ENCODE results near the gene UNC93B1.

UNC93B1 gene

DNA sequence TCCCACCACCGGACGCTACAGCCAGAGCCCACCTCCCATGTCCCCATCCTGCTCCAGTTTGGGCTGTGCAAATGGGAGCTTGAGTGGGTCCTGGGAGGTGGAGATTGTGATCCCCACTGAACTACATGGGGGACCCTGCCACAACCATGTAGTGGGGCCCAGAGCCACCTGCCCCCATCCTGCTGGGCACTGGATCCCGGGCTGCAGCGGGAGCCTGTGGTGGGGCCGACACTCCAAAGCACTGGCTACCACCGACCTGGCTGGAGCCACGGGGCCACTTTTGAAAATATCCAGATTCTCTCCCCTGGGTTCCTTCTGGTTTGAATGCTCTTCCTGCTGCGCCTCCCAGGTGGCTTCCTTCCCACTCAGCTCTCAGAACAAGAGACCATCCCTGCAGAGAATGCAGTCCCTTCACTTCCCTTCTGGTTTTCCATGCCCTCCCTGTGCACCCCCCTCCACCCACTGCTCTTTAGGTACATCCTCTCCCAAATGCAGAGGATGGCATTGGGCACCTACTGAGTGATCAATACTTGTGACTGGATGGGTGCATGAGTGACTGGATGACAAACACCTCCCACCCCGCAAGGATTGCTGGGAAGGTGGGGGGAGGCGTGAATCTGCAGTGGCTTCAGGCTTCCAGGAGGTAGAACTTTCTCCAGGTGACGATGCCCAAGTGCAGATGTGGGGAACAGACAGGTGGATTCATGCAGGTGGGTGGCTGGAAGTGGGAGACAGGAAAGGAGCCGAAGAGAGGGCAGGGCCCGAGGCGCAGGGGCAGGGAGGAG is 846 bp upstream of the UNC93B1 start:
- TF ChIP-seq, protein P1, sequence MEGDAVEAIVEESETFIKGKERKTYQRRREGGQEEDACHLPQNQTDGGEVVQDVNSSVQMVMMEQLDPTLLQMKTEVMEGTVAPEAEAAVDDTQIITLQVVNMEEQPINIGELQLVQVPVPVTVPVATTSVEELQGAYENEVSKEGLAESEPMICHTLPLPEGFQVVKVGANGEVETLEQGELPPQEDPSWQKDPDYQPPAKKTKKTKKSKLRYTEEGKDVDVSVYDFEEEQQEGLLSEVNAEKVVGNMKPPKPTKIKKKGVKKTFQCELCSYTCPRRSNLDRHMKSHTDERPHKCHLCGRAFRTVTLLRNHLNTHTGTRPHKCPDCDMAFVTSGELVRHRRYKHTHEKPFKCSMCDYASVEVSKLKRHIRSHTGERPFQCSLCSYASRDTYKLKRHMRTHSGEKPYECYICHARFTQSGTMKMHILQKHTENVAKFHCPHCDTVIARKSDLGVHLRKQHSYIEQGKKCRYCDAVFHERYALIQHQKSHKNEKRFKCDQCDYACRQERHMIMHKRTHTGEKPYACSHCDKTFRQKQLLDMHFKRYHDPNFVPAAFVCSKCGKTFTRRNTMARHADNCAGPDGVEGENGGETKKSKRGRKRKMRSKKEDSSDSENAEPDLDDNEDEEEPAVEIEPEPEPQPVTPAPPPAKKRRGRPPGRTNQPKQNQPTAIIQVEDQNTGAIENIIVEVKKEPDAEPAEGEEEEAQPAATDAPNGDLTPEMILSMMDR (IDR thresholded peaks at IDR 0.05; ENCODE audit: low read depth, low read length, missing control alignments): no peak
- H3K4me3 ChIP-seq (ENCODE audit: low read depth, low read length): peak overlapping the region; percentile 74
- no peak for DNase-seq (ENCODE audit: low read depth)

DNA sequence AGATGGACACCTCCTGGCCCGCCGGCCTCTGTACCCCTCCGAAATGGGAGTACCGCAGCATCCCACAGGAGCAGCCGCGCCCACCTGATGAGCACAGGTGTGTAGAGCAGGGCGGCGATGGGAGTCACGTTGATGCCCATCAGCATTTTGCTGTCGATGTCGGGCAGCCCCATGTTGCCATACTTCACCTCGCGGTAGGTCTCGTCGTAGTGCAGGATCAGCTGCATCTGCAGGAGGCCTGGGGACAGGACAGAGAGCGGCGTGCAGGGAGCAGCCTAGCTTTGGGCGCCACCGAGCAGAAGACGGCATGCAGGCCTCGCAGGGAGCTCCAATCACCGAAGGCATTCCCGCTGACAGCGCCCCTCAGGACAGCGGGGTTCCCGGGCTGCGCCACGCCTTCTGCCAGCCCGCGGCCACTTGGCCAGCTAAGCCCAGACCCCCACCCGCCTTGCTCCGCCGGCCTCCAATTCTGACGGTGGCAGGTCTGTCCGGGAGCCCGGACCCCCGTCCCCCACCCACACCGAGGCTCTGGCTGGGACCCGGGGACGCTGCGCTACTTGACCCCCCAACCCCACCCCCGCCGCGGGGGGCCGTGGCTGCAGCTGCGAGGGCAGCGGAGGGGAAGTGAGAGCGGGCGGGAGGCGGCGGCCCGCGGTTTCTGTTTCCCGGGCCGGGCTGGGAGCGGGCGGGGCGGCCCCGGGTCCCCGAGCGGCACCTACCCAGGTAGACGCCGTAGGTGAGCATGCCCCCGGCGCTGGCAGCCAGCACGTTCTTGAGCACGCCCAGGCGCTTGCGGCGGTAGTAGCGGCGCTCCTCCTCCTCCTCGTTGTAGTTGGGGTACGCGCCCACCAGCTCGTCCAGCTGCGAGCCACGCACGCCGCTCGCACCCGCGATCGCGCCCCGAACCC is 705 bp downstream of the UNC93B1 start:
- H3K4me3 ChIP-seq (ENCODE audit: low read depth, low read length): peak overlapping the region; percentile 74
- TF ChIP-seq, protein P1 (IDR thresholded peaks at IDR 0.05; ENCODE audit: low read depth, low read length, missing control alignments): no peak
- DNase-seq (ENCODE audit: low read depth): no peak

DNA sequence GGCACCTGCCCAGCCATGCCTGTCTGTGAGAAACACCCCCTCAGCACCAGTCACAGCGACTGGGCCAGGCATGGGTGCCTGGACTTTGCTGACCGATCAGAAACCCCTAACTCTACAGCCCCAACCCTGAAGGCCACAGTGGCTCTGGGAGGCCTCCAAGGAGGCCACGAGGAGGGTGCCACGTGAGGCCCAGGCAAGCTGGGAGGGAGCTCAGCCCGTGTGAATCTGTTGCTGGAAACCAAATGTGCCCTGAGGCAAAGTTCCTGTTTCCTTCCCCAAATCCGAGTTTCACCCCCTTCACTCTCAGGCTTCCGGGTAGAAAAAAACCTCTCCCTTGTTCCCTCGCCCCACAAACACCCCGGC is 1.3 kb downstream of the UNC93B1 start:
- H3K4me3 ChIP-seq (ENCODE audit: low read depth, low read length): peak overlapping the region; percentile 74
- DNase-seq (ENCODE audit: low read depth): peak; percentile 41
- TF ChIP-seq, protein P1 (IDR thresholded peaks at IDR 0.05; ENCODE audit: low read depth, low read length, missing control alignments): no peak

DNA sequence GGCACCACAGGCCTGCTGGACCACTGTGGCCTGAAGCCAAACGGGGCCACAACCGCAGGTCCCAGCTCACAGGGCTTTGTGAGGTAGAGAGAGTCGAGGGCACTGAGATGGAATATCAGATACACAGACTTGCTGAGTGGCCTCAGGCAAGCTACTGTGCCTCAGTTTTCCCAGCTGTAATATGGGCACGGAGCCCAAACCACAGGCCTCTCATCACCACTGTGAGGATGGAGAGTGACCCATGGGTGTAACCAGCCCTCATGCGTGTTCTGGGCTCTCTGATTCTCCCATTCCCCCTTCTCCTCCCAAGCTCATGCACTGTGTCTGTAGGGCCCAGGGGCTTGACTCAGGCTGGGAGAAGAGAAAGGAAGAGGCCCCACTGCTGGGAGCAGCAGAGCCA is 4.2 kb downstream of the UNC93B1 start:
- TF ChIP-seq, protein P1 (IDR thresholded peaks at IDR 0.05; ENCODE audit: low read depth, low read length, missing control alignments): no peak
- DNase-seq (ENCODE audit: low read depth): no peak
- H3K4me3 ChIP-seq (ENCODE audit: low read depth, low read length): no peak overlapping the region

DNA sequence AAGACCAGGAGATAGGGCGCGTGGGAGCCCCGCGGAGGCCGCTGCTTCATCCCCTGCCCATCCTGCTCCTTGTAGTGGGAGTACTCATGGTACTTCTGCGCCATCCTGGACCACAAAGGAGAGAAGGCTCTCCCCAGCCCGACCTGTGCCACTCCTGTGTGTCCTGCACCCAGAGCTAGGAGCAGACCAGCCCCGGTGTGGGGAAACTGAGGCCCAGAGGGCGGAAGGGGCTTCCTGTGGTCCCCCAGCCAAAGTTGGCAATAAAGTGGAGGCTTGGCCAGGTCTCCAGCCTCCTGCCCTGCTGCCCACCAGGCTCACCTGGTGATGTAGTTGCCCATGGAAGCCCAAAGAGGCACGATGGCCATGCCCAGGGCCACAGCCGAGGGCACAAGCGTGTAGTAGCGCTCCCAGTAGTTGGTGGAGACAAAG is 4.7 kb downstream of the UNC93B1 start:
- TF ChIP-seq, protein P1 (IDR thresholded peaks at IDR 0.05; ENCODE audit: low read depth, low read length, missing control alignments): no peak
- no peak overlapping the region for H3K4me3 ChIP-seq (ENCODE audit: low read depth, low read length)
- no peak for DNase-seq (ENCODE audit: low read depth)

DNA sequence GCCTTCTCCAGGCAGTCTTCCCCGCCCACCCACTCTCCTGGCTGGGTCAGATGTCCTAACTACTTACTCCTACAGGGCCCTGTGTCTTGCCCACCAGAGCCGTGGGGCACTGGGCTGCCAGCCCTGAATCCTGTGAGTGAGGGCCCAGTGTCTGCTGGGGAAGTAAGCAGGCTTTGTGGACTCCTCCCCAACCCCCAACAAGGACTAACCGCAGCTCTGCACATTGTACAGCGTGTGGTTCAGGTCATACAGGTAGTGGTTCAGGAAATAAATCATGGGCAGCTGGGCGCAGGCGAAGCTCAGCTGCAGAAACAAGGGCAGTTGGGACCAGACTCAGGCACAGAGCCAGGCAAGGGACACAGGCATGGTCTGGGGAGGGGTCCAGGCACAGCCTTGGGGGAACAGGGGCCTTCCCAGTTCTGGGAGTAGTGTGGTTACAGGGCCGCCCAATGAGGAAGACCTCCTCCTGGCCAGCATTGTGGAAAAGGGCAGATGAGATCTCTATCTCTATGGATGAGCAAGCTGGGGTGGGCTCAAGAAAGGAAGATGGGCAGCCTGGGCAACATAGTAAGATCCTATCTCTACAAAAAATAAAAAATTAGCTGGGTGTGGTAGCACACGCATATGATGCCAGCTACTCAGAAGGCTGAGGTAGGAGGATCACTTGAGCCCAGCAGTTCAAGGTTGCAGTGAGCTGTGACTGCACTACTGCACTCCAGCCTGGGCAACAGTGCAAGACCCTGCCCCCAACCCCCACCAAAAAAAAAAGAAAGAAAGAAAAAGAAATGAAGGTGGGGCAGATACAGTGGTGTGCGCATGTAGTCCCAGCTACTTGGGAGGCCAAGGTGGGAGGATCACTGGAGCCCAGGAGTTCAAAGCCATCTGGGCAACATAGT is 5.5 kb downstream of the UNC93B1 start:
- DNase-seq (ENCODE audit: low read depth): no peak
- H3K4me3 ChIP-seq (ENCODE audit: low read depth, low read length): no peak overlapping the region
- TF ChIP-seq, protein P1 (IDR thresholded peaks at IDR 0.05; ENCODE audit: low read depth, low read length, missing control alignments): no peak

All from GM12864 (cell line).